ENCODE data around the gene PPP2R5C.
"Not testable (repeated sequence)": the region's sequence is repeated elsewhere in the genome, so short reads cannot be mapped to it uniquely, and the experiment has no call there.

The PPP2R5C gene

GRCh38 chr14:101739446-101740141 lies 21.9 kb upstream of the PPP2R5C start:
- in situ Hi-C loops (cut with HindIII; ENCODE audit: low pct_ligation_motif_present, low pct_unique_long_range_greater_than_20kb, low sequenced_read_pairs), result no loop called here
- DNase-seq, result no peak

- no peak for DNase-seq
- in situ Hi-C loops (cut with HindIII; ENCODE audit: low pct_ligation_motif_present, low pct_unique_long_range_greater_than_20kb, low sequenced_read_pairs), result no loop called here
Observed at GRCh38 chr14:101740981-101741380, 20.5 kb upstream of the PPP2R5C start.

GRCh38 chr14:101743701-101744100 lies 17.8 kb upstream of the PPP2R5C start:
- in situ Hi-C loops (cut with HindIII; ENCODE audit: low pct_ligation_motif_present, low pct_unique_long_range_greater_than_20kb, low sequenced_read_pairs), result no loop called here
- DNase-seq, result no peak

GRCh38 chr14:101744382-101744781 lies 17.1 kb upstream of the PPP2R5C start:
- in situ Hi-C loops (cut with HindIII; ENCODE audit: low pct_ligation_motif_present, low pct_unique_long_range_greater_than_20kb, low sequenced_read_pairs); DNase-seq: not testable (repeated sequence)

- in situ Hi-C loops (cut with HindIII; ENCODE audit: low pct_ligation_motif_present, low pct_unique_long_range_greater_than_20kb, low sequenced_read_pairs); DNase-seq: not testable (repeated sequence)
Observed at GRCh38 chr14:101749756-101750155, 11.8 kb upstream of the PPP2R5C start.

GRCh38 chr14:101754893-101755292 lies 6.6 kb upstream of the PPP2R5C start:
- no peak for DNase-seq
- in situ Hi-C loops (cut with HindIII; ENCODE audit: low pct_ligation_motif_present, low pct_unique_long_range_greater_than_20kb, low sequenced_read_pairs), result no loop called here

GRCh38 chr14:101755591-101756324 lies 5.8 kb upstream of the PPP2R5C start:
- in situ Hi-C loops (cut with HindIII; ENCODE audit: low pct_ligation_motif_present, low pct_unique_long_range_greater_than_20kb, low sequenced_read_pairs), result no loop called here
- DNase-seq, result no peak

GRCh38 chr14:101757064-101757838 lies 4.3 kb upstream of the PPP2R5C start:
- DNase-seq, result no peak
- in situ Hi-C loops (cut with HindIII; ENCODE audit: low pct_ligation_motif_present, low pct_unique_long_range_greater_than_20kb, low sequenced_read_pairs), result no loop called here

GRCh38 chr14:101757839-101758211 lies 3.7 kb upstream of the PPP2R5C start:
- in situ Hi-C loops (cut with HindIII; ENCODE audit: low pct_ligation_motif_present, low pct_unique_long_range_greater_than_20kb, low sequenced_read_pairs), result no loop called here
- DNase-seq, result no peak

- in situ Hi-C loops (cut with HindIII; ENCODE audit: low pct_ligation_motif_present, low pct_unique_long_range_greater_than_20kb, low sequenced_read_pairs), result no loop called here
- no peak for DNase-seq
Observed at GRCh38 chr14:101758913-101759593, 2.5 kb upstream of the PPP2R5C start.

- peak; percentile 91 for DNase-seq
- in situ Hi-C loops (cut with HindIII; ENCODE audit: low pct_ligation_motif_present, low pct_unique_long_range_greater_than_20kb, low sequenced_read_pairs), result no loop called here
Observed at GRCh38 chr14:101760138-101761011, 1.1 kb upstream of the PPP2R5C start.

- no peak for DNase-seq
- in situ Hi-C loops (cut with HindIII; ENCODE audit: low pct_ligation_motif_present, low pct_unique_long_range_greater_than_20kb, low sequenced_read_pairs), result no loop called here
Observed at GRCh38 chr14:101761881-101762529, 496 bp downstream of the PPP2R5C start.

- DNase-seq, result no peak
- in situ Hi-C loops (cut with HindIII; ENCODE audit: low pct_ligation_motif_present, low pct_unique_long_range_greater_than_20kb, low sequenced_read_pairs), result no loop called here
Observed at GRCh38 chr14:101762530-101763101, 1.1 kb downstream of the PPP2R5C start.

GRCh38 chr14:101763941-101764709 lies 2.6 kb downstream of the PPP2R5C start:
- DNase-seq, result no peak
- in situ Hi-C loops (cut with HindIII; ENCODE audit: low pct_ligation_motif_present, low pct_unique_long_range_greater_than_20kb, low sequenced_read_pairs), result no loop called here

GRCh38 chr14:101767618-101768362 lies 6.3 kb downstream of the PPP2R5C start:
- DNase-seq, result no peak
- in situ Hi-C loops (cut with HindIII; ENCODE audit: low pct_ligation_motif_present, low pct_unique_long_range_greater_than_20kb, low sequenced_read_pairs), result no loop called here

GRCh38 chr14:101770183-101770582 lies 8.7 kb downstream of the PPP2R5C start:
- no peak for DNase-seq
- in situ Hi-C loops (cut with HindIII; ENCODE audit: low pct_ligation_motif_present, low pct_unique_long_range_greater_than_20kb, low sequenced_read_pairs), result no loop called here
